GM12864 (cell line): ENCODE results near the gene MYH6.

Experiments used
- DNase-seq: peaks from one replicate; pipeline ENCODE4 v3.0.0-alpha.2; 2011; ENCODE audit warnings: low read depth
- H3K4me3 ChIP-seq: 2 replicates; pipeline ENCODE4 v1.5.1; 2011; ENCODE audit warnings: mild to moderate bottlenecking, low read depth, low read length, control low read depth
- TF ChIP-seq, protein P1 (sequence below): IDR thresholded peaks from 2 replicates; pipeline ENCODE4 v1.5.1; 2011; ENCODE audit warnings: low read depth, mild to moderate bottlenecking, moderate library complexity, low read length, control low read depth, inconsistent platforms; ENCODE audit errors: missing control alignments

The MYH6 gene

DNA sequence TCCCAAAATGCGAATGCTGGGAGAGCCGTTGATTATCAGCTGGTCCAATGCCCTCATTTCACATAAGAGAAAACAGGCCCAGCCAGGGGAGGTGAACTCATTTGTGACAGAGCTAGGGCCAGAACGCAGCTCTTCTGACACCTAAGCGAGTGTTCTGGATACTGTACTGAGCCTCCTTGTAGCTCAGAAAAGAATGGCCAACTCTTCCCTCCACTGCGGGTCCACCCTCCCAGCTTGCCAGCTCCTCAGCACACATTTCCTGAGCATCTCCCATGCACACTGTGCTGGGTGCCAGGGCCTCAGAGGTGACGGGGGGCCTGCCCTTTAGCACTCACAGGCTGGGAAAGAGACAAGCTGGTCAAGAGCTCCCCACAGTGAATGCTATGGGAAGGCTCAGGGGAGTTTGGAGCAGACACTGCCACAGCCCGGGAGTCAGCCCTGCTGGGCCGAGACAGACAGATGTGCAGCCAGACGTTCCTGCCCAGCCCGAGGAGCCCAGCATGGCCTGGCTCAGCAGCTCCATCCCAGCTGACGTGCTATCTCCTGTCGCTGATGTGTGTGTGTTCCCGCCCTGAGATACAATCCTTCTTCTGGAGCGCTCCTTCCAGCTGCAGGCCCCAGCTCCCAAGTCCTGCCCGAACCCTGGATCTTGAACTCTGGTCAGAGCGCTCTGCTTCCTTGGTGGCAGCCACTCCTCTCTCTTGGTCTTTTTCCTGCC is 27.7 kb downstream of the MYH6 start:
- no peak for DNase-seq
- TF ChIP-seq, protein P1, sequence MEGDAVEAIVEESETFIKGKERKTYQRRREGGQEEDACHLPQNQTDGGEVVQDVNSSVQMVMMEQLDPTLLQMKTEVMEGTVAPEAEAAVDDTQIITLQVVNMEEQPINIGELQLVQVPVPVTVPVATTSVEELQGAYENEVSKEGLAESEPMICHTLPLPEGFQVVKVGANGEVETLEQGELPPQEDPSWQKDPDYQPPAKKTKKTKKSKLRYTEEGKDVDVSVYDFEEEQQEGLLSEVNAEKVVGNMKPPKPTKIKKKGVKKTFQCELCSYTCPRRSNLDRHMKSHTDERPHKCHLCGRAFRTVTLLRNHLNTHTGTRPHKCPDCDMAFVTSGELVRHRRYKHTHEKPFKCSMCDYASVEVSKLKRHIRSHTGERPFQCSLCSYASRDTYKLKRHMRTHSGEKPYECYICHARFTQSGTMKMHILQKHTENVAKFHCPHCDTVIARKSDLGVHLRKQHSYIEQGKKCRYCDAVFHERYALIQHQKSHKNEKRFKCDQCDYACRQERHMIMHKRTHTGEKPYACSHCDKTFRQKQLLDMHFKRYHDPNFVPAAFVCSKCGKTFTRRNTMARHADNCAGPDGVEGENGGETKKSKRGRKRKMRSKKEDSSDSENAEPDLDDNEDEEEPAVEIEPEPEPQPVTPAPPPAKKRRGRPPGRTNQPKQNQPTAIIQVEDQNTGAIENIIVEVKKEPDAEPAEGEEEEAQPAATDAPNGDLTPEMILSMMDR = no peak
- no peak overlapping the region for H3K4me3 ChIP-seq

DNA sequence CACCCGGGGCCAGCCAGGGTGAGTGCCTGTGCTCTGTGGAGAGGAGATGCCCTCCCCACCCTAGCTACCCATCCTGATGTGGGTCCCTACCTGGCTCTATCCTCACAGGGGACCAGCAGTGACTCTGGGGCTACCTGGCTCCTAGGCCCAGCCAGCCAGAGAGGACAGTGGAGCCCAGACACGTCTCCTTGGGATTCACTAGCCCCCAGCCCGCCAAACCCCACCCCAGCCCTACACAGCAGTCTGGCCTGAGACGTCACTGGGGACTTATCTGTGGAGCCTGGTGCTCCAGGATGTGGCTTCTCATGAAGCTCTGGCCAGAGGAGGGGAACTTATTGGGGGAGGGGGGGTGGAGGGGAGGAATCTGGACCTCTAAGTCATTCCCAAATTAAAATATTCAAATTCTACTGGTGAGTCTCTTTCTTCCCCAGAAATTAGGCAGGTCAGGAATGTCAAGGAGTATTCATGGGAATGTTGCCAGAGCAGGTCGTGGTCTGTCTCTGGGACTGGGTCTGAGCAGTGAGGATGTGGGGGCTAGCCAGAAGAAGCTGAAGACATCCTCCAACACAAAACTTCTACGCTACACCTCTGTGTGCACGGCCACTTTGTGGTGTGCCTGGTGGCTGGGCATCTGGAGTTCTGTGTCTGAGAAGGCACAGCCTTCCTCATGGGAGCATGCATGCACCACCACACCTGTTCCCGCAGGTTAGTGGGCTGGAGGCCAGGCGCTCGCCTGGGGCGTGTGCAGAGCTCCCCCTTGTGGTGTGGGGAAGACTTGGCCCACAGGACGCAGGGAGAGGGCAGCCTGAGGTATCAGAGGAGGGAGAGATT is 28.5 kb downstream of the MYH6 start:
- TF ChIP-seq, protein P1 = peak; percentile 96
- DNase-seq = peak; percentile 4
- H3K4me3 ChIP-seq = no peak overlapping the region

DNA sequence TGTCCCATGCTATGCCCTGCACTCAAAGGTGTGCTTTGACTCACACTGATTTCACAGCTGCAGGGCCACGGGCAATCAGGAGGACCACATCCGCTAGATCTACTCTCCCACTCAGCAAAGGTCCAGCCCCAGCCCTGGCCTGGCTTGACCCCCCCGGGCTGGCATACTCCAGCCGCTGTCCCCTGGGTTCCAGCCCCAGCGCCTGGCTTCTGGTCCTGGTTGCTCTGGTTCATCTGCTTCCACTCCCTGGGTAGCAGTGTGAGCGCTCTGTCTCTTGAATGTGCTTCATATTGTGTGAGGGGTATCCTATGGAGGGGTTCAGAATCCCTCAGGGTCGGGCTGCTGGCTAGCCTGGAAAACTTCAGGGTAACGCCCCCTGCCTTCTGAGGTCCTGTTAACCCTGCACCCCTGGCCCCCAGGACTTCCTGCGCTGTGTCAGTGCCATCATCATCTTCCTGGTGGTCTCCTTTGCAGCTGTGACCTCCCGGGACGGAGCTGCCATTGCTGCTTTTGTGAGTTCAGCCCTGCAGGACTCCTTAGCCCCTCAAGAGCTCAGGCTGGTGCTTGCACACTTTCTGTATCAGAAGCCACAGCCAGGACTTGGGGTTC is 29.4 kb downstream of the MYH6 start:
- DNase-seq = no peak
- TF ChIP-seq, protein P1 = no peak

DNA sequence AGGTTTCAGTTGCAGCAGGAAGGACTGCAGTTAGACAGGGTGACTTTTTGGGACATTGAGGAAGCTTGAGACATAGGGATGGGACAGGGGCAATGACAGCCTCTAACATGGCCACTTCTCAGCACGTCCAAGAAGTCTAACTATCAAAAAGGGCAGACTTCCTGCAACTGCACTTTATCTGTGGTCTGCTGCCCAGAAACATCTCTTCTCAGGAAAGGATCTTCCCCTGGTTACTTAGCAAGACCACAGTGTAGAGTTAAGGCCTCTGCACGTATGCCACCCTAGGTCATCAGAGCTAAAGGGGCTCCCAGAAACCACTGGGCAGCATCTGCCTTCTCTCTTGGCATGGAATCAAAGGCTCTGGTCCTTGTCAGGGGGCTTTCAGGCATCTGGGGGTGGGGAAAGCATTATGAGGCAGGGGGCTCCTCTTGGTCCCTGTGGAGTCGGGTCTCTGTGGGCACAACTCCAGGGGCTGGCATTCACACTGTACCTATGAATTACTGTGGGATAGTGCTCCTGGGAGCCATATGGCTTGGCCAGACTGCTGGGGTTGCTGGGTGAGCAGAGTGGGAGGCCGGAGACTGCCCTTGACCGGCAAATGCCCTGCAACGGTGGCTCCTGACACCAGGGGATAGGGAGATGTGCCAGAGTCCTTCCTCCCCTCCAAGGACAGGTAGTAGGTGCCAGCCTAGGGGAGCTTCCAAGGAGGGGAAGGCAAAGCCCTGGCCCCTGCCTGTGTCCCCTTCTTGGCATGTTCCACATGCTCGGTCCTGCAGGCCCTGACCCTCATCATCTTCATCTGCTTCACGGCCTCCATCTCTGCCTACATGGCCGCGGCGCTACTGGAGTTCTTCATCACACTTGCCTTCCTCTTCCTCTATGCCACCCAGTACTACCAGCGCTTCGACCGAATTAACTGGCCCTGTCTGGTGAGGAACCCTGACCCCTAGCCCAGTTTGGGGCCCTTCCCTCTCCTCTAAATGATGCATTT is 30.2 kb downstream of the MYH6 start:
- DNase-seq = no peak
- no peak overlapping the region for H3K4me3 ChIP-seq
- TF ChIP-seq, protein P1 = no peak

More for the DNA sequence above, 29.4 kb downstream of the MYH6 start:
- H3K4me3 ChIP-seq = no peak overlapping the region

DNA sequence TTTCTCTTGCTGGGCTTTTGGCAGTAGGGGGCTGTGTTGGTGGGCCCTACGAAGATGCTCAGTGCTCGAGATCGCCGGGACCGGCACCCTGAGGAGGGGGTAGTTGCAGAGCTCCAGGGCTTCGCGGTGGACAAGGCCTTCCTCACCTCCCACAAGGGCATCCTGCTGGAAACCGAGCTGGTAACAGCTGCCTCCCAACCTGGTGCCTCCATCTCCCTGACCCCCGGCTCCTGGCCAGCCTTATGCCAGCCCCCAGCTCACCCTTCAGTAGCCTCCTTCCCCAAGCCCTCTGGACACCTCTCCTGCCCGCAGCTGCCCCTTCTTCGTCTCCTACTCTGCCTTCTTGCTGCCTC is 30.9 kb downstream of the MYH6 start:
- no peak for DNase-seq
- TF ChIP-seq, protein P1 = no peak
- H3K4me3 ChIP-seq = no peak overlapping the region

DNA sequence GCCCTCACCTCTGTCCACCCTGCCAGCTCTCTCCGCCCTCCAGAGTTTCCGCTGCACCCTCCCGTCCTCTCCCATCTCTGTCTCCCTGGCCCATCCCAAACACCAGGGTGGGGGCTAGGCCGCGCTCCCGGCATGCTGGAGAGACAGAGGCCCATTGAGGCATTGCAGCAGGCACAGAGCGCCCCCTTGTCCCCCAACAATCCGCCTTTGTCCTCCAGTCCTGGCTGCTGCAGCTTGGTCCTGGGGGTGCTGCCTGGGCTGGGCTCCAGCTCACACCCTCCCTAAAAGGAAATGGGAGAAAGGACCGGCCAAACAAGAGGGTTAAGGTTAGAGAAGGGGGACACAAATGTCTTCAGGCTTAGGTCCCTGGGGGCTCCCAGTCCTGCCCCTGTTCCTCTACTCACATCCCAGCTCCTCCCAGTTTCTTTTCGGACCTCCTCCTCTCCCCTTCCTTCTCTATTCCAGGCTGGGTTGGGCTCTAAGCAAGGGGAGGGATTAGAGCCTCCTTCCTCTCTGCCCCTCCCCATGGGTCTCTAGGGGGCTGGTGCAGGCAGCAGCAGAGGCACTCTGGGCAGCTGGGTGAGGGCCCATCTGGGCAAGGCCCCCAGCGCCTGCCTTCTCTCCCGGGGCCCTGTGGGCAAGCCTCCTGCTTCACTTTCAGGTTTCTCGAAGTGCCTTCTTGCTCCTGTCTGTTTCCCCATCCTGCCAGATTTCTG is 31.4 kb downstream of the MYH6 start, which contains the start of gene CMTM5:
Gene CMTM5 (plus strand): TSS at position 565 of the 716 bp plus-strand sequence. CDS start 206 bp downstream, outside the sequence.
- DNase-seq = no peak
- H3K4me3 ChIP-seq = no peak within 1 kb of the TSS
- TF ChIP-seq, protein P1 = no peak
